HG03439 (cell line): Measurements from ENCODE around the gene SLC18A3.

Source experiments
- ATAC-seq: cut with Tn5 transposase; IDR thresholded peaks from one replicate; pipeline ENCODE4 v1.9.1; 2021; ENCODE audit warnings: mild to moderate bottlenecking, moderate library complexity; ENCODE audit not compliant: unreplicated experiment

Gene SLC18A3

GRCh38 chr10:49625411-49625810, 15.3 kb downstream of the SLC18A3 start:
- ATAC-seq = no peak

DNA sequence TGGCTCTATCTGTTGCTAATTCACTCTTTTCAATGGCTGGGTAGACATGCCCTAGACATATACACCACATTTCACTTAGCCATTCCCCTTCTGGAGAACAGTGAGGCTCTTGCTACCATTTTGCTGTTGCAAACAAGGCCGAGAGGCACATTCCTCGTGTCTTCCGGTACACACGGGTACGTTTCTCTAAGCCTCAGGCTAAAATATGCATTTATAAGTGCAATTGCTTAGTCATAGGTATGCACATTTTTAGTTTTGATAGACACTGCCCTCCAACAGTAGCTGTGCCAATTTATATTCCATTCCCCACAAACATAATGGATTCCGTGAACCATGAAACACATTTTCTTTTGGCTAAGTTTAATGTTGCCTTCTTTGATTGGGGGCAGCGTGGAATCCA, 16.9 kb downstream of the SLC18A3 start:
- ATAC-seq = no peak

DNA sequence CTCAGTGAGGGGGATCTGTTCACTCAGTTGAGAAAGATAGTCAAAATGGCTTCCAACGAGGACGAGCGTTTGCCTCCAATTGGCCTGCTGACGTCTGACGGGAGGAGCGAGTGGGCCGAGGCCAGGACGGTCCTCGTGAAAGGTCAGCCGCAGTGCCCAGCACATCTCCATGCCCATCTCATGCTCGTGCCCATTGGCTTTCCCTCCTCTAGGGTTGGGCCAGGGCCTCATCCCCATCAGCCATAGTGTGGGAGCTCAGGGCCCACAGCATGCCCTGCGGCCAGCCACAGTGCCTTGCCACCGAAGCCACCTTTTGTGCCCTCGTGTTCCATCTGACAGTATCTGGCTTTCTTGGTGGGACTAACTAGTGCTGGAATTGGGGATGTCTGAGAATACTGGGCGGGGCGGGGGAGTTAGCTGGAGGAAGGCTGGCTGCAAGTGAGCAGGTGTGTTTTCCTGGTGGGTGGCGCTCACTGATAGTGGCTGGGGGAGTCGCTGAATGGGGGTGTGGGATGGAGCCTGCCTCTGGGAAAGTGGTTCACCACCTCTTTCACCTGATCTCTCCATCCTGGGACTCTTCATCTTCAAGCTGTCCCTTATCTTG, 17.6 kb downstream of the SLC18A3 start:
- no peak for ATAC-seq

- no peak for ATAC-seq
Measured at GRCh38 chr10:49628599-49628998, 18.5 kb downstream of the SLC18A3 start.

GRCh38 chr10:49629431-49629881, 19.3 kb downstream of the SLC18A3 start:
- ATAC-seq = no peak

DNA sequence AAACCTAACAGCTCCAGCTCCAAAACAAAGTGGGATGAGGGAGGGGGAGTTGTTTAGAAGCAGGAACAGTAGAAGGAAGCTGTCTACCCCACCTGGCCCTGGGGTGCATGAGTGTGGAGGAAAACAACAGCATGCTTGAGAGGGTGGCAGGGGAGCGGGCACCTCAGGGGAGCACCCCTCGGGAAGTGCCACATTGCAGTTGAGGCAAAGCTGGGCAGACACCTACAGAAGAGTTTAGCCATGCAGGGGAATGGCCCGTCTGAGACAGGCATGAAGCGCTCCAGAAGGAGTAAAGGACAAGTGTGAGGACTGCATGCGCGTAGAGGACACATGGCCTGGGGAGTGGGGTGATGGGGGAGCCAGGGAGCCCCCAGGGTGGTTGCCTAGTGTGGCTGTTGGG, 21.9 kb downstream of the SLC18A3 start:
- ATAC-seq = no peak

DNA sequence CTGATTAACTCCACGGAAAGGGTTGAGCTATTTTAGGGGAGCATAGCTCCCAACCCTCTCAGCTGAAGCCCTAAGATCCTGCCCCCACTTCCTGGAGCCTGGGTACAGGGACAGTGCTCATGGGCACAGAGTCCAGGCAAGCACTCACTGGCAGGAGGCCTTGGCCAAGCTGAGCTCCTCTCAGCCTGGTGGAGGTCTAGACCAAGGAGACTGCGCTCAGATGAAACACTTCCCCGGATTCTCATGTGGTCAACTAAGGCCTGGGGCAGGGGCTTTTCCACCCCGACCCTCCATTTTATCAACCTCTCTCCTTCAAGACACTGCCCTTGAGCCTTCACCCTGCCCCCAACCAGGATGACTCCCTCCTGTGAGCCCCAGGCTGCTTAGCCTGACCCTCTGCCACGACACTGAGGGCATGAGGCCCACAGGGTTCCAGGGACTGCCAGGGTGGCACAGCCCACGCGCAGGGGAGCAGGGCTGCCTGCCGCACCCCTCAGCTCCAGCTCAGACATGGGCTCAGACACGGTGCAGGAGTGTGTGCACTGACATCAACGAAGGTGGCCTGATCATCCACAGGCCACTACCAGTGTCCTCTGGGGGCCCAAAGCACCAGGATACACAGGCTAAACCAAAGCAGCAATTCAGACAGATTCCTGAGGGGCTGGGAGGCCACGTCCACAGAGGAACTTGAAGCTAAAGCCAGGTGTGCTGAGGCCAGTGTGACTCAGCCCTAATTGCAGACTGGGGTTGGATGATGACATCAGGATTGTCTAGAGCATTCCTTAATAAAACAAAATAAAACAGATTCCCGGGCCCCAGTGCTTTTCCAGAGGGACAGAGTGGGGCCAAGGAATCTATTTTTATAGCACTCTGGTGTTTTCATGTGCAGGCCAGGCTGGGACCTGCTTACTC, 22.6 kb downstream of the SLC18A3 start:
- no peak for ATAC-seq

DNA sequence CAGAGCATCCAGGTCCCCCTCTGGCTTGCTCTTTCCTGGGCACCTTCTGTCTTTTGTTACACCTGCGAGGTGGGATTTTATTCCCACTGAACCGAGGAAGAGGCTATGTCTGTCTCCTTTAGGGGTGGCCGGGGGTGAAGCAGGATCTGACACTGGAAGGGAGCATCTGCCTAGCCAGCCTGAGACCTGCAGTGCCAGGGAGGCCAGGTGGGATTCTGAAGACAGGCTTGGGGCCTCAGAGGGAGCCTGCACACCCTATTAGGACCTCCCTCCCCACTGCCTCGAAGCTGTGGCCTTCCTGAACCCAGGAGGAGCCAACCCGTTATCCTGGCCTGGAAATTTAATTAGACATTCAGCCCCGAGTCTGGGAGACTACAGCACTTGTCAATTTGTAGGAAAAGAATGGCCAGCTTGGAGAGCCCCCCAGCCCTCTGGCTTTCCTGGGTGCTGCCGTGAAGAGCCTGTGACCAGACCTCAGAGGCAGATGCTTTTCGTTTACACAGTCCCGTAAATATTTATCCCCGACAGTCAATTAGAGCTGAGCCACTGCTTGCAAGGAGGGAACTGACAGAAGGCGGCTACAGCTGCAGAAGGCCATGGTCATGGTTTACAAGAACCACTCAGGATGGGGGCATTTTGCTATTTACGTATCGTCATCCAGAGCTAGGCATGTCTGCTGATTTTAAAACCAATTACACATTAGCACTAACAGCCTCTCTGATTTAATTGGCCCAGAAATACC, 23.4 kb downstream of the SLC18A3 start:
- no peak for ATAC-seq

- ATAC-seq = no peak
Measured at GRCh38 chr10:49634069-49634660, 24.1 kb downstream of the SLC18A3 start.

DNA sequence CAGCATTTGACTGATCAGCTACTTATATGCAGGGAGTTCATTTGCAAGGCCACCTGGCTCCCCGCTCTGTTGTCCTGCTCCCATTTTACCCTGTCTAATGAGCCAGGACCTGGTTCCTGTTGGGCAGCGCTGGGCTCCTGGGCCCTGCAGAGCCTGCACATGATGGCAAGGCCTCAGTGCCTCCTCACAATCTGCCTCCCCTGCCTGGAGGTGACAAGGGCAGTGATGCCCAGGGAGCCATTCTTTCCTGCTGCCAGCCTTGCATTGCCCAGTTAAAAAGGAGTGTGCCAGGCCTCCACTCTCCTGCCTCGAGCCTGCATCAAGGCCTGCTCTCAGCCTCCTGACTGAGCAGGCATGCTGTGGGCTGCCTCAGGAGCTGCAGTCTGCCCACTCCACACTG, 32.2 kb downstream of the SLC18A3 start:
- no peak for ATAC-seq

DNA sequence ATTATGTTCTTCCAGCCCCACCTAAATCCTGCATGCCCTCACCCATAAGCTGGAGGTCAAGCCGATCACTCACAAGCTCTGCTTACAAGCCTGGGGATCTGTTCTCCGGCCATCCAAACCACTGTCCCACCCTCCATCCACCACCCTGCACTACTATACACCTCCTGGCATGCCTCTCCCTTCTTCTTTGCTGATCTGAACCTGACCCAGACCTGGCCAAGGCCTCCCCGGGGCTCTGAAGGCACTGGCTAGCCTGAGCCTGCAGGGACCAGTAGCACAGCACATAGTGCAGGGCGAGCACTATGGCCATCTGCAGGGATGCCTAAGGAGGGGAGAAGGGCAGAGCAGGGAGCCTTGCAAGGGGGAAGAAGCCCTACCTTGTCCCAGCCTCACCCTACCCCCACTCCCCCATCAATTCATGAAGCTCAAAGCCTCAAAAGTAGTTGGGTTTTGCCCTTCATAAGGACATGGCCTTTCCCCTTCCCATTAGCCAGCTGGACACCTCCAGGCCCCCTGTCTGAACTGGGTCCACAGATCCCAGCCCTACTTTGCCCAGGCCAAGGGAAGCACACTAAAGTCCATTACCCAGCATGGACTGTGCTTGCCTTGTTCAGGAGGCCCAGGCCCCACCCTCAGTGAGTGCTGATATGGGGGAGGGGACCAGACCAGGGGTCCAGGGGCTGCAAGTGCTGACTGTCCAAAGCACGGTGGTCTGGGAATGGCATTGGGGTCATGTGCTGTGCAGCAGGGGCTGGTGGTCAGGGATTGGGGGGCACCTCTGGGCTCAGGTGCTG, 33.3 kb downstream of the SLC18A3 start:
- no peak for ATAC-seq

- ATAC-seq = no peak
Measured at GRCh38 chr10:49644035-49644646, 34.0 kb downstream of the SLC18A3 start.

- no peak for ATAC-seq
Measured at GRCh38 chr10:49645417-49645816, 35.3 kb downstream of the SLC18A3 start.

DNA sequence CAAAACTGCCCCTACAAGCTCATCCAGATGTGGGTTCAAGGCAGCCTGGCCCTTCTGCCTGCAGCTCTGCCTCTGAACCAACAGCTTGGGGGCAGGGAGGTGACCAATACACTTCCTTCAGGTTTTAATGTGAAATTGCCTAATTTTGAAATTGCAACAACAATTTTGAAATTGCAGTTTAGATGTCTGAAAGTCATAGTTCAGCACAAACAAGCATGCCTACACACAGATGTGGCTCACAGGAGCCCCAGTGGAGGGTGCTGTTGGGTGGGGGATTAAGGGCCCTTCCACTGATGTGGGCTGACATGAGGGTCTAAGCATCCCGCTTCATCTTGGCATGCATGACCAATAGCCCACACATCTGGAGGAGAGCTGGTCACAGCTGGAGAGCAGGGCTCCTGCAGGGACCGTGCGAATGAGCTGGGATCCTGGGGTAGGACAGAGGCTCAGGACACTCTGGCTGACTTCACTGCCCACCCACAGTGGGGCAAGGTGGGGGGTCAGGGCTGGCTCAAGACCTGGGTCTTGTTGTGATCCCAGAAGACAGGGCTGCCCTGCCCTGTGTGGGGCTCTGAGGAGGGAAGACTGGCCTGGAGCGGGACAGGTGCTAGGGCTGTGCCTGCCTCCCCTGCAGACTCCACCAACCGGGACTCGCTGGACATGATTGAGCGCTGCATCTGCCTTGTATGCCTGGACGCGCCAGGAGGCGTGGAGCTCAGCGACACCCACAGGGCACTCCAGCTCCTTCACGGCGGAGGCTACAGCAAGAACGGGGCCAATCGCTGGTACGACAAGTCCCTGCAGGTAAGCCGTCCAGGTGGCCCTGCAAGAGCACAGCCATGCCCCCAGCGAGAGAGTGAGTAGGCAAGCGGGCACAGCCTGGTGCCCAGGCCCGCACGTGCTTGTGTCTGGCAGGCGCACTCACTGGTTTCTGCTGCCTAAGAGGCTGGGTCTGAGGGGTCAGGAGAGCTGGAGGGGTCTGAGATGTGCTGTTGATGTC, 36.1 kb downstream of the SLC18A3 start:
- ATAC-seq = no peak

DNA sequence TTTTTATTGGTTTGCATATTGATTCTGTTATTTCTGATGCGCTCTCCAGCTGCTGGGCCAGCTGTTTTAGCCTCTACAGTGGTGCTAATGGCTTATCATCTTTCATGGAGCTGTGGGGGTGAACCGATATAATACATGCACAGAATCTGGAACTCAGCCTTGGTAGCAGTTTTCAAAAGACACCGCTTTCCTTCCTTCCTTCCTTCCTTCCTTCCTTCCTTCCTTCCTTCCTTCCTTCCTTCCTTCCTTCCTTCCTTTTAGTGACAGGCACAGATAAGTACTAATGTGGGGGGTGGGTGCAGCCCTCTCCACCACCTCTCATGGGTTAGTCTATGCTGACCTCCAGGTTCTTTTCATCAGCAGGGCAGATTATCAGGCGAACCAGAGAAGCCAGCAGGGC, 37.4 kb downstream of the SLC18A3 start:
- ATAC-seq = no peak

DNA sequence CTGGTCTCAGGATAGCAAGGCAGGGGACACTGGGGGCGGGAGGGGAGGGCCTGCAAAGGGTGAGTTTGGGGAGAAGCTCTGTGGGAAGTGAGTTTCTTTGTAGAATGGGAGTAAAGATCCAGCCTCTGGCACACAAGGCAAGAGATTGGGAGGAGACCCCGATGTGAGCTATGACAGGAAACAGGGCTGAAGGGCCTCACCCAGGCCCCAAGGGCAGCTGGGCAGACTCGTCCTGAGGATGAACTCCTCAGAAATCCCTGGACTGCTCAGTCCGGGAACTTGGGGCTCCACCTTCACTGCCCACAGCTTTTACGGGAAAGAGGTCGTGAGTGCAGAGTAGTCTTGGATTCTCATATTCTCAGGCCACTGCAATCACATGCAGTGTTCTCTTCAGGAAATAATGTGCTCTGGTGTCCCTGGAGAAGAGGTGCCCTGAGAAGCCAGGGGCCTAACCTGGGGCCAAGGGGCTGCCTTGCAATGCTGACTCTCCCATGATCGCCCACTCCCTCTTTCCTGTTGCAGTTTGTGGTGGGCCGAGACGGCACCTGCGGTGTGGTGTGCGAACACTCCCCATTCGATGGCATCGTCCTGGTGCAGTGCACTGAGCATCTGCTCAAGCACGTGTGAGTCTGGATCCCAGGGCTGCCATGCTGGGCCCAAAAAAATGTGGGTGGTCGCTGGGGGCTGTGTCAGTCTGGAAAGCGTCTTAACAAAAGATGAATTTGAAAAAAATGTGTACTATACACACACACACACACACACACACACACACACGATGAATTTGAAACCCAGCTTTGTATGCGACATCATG, 38.1 kb downstream of the SLC18A3 start:
- no peak for ATAC-seq

- ATAC-seq = no peak
Measured at GRCh38 chr10:49649294-49649693, 39.2 kb downstream of the SLC18A3 start.
